ENCODE results near the gene CALML6. TPM values are rescaled to one million over a fixed set of nuclear protein-coding genes. Genes with fewer than 3 reads are reported as not detected.

The CALML6 gene
- polyA plus RNA-seq, 1 donor from 2014 or later = not detected

DNA sequence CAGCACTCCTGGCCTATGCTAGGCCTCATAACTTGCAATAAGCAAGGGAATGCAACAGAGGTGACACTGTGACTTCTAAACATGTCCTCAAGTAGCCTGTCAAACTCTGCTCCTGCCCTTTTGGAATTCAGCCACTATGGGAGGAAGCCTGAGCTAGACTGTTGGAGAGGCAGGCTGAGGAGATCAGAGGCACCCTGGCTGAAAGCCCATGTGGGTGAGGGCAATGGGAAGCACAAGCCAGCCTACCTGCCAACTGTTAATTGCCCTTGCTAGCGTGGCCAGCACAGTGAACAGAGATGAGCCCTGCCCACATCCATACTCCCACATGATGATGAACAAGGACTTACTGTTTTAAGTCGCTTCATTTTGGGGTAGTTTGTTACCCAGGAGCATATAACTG lies 41.9 kb upstream of the CALML6 start:
- H3K79me2 ChIP-seq (replicated peaks; ENCODE audit: insufficient read depth, low read length) = peaks cover 93% of the 10 kb centered on the region
- no peak overlapping the region for H3K4me2 ChIP-seq (ENCODE audit: low read length)
- H3K9me3 ChIP-seq (ENCODE audit: low read length) = no peaks in the 10 kb centered on the region
- H3K9me2 ChIP-seq (ENCODE audit: insufficient read depth, low read length) = no peaks in the 10 kb centered on the region
- no peak overlapping the region for H3K4me3 ChIP-seq (ENCODE audit: low read length)
- H3K36me3 ChIP-seq (ENCODE audit: insufficient read depth, low read length) = no peaks in the 10 kb centered on the region
- H3K27me3 ChIP-seq (ENCODE audit: insufficient read depth, low read depth, low read length) = no peaks in the 10 kb centered on the region
- TF ChIP-seq MXI1 (conservative IDR thresholded peaks at IDR 0.05; ENCODE audit: poor library complexity, severe bottlenecking) (no peak), TAF1 (IDR thresholded peaks at IDR 0.05; ENCODE audit: low read depth) (no peak), EZH2 (IDR thresholded peaks at IDR 0.05; ENCODE audit: borderline replicate concordance, insufficient read depth, low read length, poor library complexity, severe bottlenecking) (no peak), POLR2AphosphoS5 (IDR thresholded peaks at IDR 0.05) (no peak), EP300 (conservative IDR thresholded peaks at IDR 0.05; ENCODE audit: poor library complexity, severe bottlenecking) (no peak)
- TF ChIP-seq, protein P1, sequence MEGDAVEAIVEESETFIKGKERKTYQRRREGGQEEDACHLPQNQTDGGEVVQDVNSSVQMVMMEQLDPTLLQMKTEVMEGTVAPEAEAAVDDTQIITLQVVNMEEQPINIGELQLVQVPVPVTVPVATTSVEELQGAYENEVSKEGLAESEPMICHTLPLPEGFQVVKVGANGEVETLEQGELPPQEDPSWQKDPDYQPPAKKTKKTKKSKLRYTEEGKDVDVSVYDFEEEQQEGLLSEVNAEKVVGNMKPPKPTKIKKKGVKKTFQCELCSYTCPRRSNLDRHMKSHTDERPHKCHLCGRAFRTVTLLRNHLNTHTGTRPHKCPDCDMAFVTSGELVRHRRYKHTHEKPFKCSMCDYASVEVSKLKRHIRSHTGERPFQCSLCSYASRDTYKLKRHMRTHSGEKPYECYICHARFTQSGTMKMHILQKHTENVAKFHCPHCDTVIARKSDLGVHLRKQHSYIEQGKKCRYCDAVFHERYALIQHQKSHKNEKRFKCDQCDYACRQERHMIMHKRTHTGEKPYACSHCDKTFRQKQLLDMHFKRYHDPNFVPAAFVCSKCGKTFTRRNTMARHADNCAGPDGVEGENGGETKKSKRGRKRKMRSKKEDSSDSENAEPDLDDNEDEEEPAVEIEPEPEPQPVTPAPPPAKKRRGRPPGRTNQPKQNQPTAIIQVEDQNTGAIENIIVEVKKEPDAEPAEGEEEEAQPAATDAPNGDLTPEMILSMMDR (IDR thresholded peaks at IDR 0.05; ENCODE audit: poor library complexity, severe bottlenecking) = no peak
- H4K20me1 ChIP-seq (ENCODE audit: insufficient read depth) = peaks cover 68% of the 10 kb centered on the region
- no peak overlapping the region for H2AFZ ChIP-seq (ENCODE audit: low read depth, low read length)
- H3F3A ChIP-seq (ENCODE audit: insufficient read depth, low read length, poor library complexity, severe bottlenecking) = no peaks in the 10 kb centered on the region
- no peak overlapping the region for H3K9ac ChIP-seq (ENCODE audit: low read length)
- H3K27ac ChIP-seq (ENCODE audit: low read length) = no peak overlapping the region

DNA sequence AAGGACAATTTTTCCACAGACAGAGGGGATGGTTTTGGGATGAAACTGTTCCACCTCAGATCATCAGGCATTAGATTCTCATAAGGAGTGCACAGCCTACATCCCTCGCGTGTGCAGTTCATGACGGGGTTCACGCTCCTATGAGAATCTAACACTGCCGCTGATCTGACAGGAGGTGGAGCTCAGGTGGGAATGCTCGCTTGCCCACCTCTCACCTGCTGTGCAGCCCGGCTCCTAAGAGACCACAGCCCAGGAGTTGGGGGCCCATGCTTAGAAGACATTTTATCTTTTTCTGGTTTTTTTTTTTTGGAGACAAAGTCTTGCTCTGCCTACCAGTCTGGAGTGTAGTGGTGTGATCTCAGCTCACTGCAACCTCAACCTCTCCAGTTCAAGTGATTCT lies 40.2 kb upstream of the CALML6 start:
- Histone ChIP-seq H3K9me2 (ENCODE audit: insufficient read depth, low read length) (no peaks in the 10 kb centered on the region), H3K9ac (ENCODE audit: low read length) (no peak overlapping the region), H3K4me3 (ENCODE audit: low read length) (no peak overlapping the region), H3F3A (ENCODE audit: insufficient read depth, low read length, poor library complexity, severe bottlenecking) (no peaks in the 10 kb centered on the region), H3K9me3 (ENCODE audit: low read length) (no peaks in the 10 kb centered on the region), H3K79me2 (replicated peaks; ENCODE audit: insufficient read depth, low read length) (peaks cover 96% of the 10 kb centered on the region), H3K27me3 (ENCODE audit: insufficient read depth, low read depth, low read length) (no peaks in the 10 kb centered on the region), H3K36me3 (ENCODE audit: insufficient read depth, low read length) (no peaks in the 10 kb centered on the region), H3K4me2 (ENCODE audit: low read length) (no peak overlapping the region), H3K27ac (ENCODE audit: low read length) (no peak overlapping the region), H2AFZ (ENCODE audit: low read depth, low read length) (no peak overlapping the region), H4K20me1 (ENCODE audit: insufficient read depth) (peaks cover 71% of the 10 kb centered on the region)
- TF ChIP-seq REST (IDR thresholded peaks at IDR 0.05; ENCODE audit: borderline replicate concordance) (no peak), POLR2AphosphoS5 (IDR thresholded peaks at IDR 0.05) (peak; percentile 22), RAD21 (conservative IDR thresholded peaks at IDR 0.05) (no peak)

- Histone ChIP-seq H3K79me2 (replicated peaks; ENCODE audit: insufficient read depth, low read length) (peaks cover 97% of the 10 kb centered on the region), H3K36me3 (ENCODE audit: insufficient read depth, low read length) (no peaks in the 10 kb centered on the region), H3K9ac (ENCODE audit: low read length) (no peak overlapping the region), H3K4me3 (ENCODE audit: low read length) (no peak overlapping the region), H3K4me2 (ENCODE audit: low read length) (no peak overlapping the region), H3K9me3 (ENCODE audit: low read length) (no peaks in the 10 kb centered on the region), H3K27me3 (ENCODE audit: insufficient read depth, low read depth, low read length) (no peaks in the 10 kb centered on the region), H3K27ac (ENCODE audit: low read length) (no peak overlapping the region), H3K9me2 (ENCODE audit: insufficient read depth, low read length) (no peaks in the 10 kb centered on the region), H3F3A (ENCODE audit: insufficient read depth, low read length, poor library complexity, severe bottlenecking) (no peaks in the 10 kb centered on the region), H2AFZ (ENCODE audit: low read depth, low read length) (no peak overlapping the region), H4K20me1 (ENCODE audit: insufficient read depth) (peaks cover 66% of the 10 kb centered on the region)
- no peak for TF ChIP-seq TAF1 (IDR thresholded peaks at IDR 0.05; ENCODE audit: low read depth)
- TF ChIP-seq EZH2 (IDR thresholded peaks at IDR 0.05; ENCODE audit: borderline replicate concordance, insufficient read depth, low read length, poor library complexity, severe bottlenecking) = no peak
- no peak for TF ChIP-seq RAD21 (conservative IDR thresholded peaks at IDR 0.05)
- TF ChIP-seq MXI1 (conservative IDR thresholded peaks at IDR 0.05; ENCODE audit: poor library complexity, severe bottlenecking) = no peak
- no peak for TF ChIP-seq SMC3 (conservative IDR thresholded peaks at IDR 0.05; ENCODE audit: poor library complexity)
- no peak for TF ChIP-seq REST (IDR thresholded peaks at IDR 0.05; ENCODE audit: borderline replicate concordance)
- TF ChIP-seq POLR2AphosphoS5 (IDR thresholded peaks at IDR 0.05) = no peak
- TF ChIP-seq, protein P1 (IDR thresholded peaks at IDR 0.05; ENCODE audit: poor library complexity, severe bottlenecking) = no peak
- no peak for TF ChIP-seq EP300 (conservative IDR thresholded peaks at IDR 0.05; ENCODE audit: poor library complexity, severe bottlenecking)
Measured at GRCh38 chr1:1875932-1876331, 39.1 kb upstream of the CALML6 start.
